Thyroid gland (tissue), 4 donors: ENCODE measurements around the gene AMER1. TPM values are rescaled to one million over a fixed set of nuclear protein-coding genes. Genes with fewer than 3 reads are reported as not detected.

ENCODE experiments used
- DNase-seq, 2 donors: peaks; one replicate each; pipeline ENCODE4 v3.0.0-alpha.2; 2019
- H3K27ac ChIP-seq, 3 donors: fragments of 200-600 bp; sonication (generic); 1 replicate in 2 of 3; 2 replicates in 1 of 3; pipeline ENCODE4 v1.5.1; 2016 to 2019; ENCODE audit warnings: mild to moderate bottlenecking in 1 of 3, moderate library complexity in 1 of 3
- H3K27me3 ChIP-seq: fragments of 200-600 bp; sonication (generic); one replicate; pipeline ENCODE4 v1.5.1; 2019
- H3K36me3 ChIP-seq, 2 donors: fragments of 200-600 bp; sonication (generic); one replicate each; pipeline ENCODE4 v1.5.1; 2016 to 2019
- H3K4me1 ChIP-seq, 2 donors: fragments of 200-600 bp; sonication (generic); one replicate each; pipeline ENCODE4 v1.5.1; 2017 to 2019
- H3K4me3 ChIP-seq, 3 donors: fragments of 200-600 bp; sonication (generic); replicated peaks in 1 of 3; 1 replicate in 2 of 3; 2 replicates in 1 of 3; pipeline ENCODE4 v1.5.1; 2016; ENCODE audit warnings: mild to moderate bottlenecking in 1 of 3
- H3K9me3 ChIP-seq: fragments of 200-600 bp; sonication (generic); one replicate; pipeline ENCODE4 v1.5.1; 2017
- CTCF ChIP-seq, 6 experiments: fragments of 200-600 bp in 3 of 6; fragments of 450-650 bp in 3 of 6; sonication (generic) in 3 of 6; IDR thresholded peaks; one replicate each; pipeline ENCODE4 v1.5.1; 2016 to 2019; ENCODE audit warnings: antibody characterized with exemption in 6 of 6, mild to moderate bottlenecking in 2 of 6, inconsistent platforms in 1 of 6, moderate library complexity in 1 of 6
- POLR2A ChIP-seq, 2 donors: fragments of 450-650 bp; IDR thresholded peaks; one replicate each; pipeline ENCODE4 v1.6.1; 2017; ENCODE audit warnings: antibody characterized with exemption in 2 of 2, mild to moderate bottlenecking in 2 of 2, moderate library complexity in 1 of 2
- WGBS, 2 donors: methylation state at CpG; one replicate each; pipeline ENCODE4 v1.1.5; 2017; 5-methylcytosine and 5-hydroxymethylcytosine counted together
- intact Hi-C: fragments of 100-400 bp; cut with DNase I; formaldehyde crosslinking; loops from one replicate; pipeline ENCODE4 v1.15.1; 2023
- small RNA-seq: library from RNA; depleted of rRNA; stranded (forward); fragments of <200 nt; gene quantifications from one replicate; pipeline ENCODE3, GENCODE V24; 2016
- total RNA-seq, 4 donors: library from RNA; depleted of rRNA; stranded (reverse); fragments of >200 nt; gene quantifications; one replicate each; pipeline ENCODE4 v1.2.3, GENCODE V29; 2016

Gene AMER1
- total RNA-seq, 4 donors from 2014 or later = 3.2 to 6.9 (median 4.3) TPM

- no peaks in the 10 kb centered on the region for H3K4me1 ChIP-seq
- no peaks in the 10 kb centered on the region for H3K36me3 ChIP-seq
- H3K27ac ChIP-seq = no peak overlapping the region
- WGBS, 2 donors = 22 to 44% methylated on average over 3 to 4 of the region's 6 CpGs
- DNase-seq = no peak
- H3K9me3 ChIP-seq = no peaks in the 10 kb centered on the region
- TF ChIP-seq CTCF (IDR thresholded peaks at IDR 0.05) (no peak), POLR2A (IDR thresholded peaks at IDR 0.05) (no peak)
- H3K27me3 ChIP-seq = no peaks in the 10 kb centered on the region
- intact Hi-C loops = no loop called here
- no peak overlapping the region for H3K4me3 ChIP-seq
Measured at GRCh38 chrX:64152857-64153256, 52.7 kb downstream of the AMER1 start.

GRCh38 chrX:64151911-64152310, 53.6 kb downstream of the AMER1 start:
- Histone ChIP-seq H3K27ac (no peak overlapping the region), H3K4me3 (no peak overlapping the region), H3K36me3 (no peaks in the 10 kb centered on the region), H3K9me3 (no peaks in the 10 kb centered on the region), H3K4me1 (no peaks in the 10 kb centered on the region), H3K27me3 (no peaks in the 10 kb centered on the region)
- TF ChIP-seq CTCF (IDR thresholded peaks at IDR 0.05) (no peak), POLR2A (IDR thresholded peaks at IDR 0.05) (no peak)
- intact Hi-C loops = no loop called here
- DNase-seq = no peak

- 64 to 71% methylated on average over 2 of the region's 2 CpGs for WGBS, 2 donors
- TF ChIP-seq CTCF (IDR thresholded peaks at IDR 0.05) = no peak
- TF ChIP-seq POLR2A (IDR thresholded peaks at IDR 0.05) = no peak
- H3K4me1 ChIP-seq = no peaks in the 10 kb centered on the region
- no peaks in the 10 kb centered on the region for H3K27me3 ChIP-seq
- no peaks in the 10 kb centered on the region for H3K9me3 ChIP-seq
- no peak overlapping the region for H3K27ac ChIP-seq
- H3K4me3 ChIP-seq = no peak overlapping the region
- H3K36me3 ChIP-seq = no peaks in the 10 kb centered on the region
- DNase-seq = no peak
- intact Hi-C loops = no loop called here
Measured at GRCh38 chrX:64150775-64151174, 54.7 kb downstream of the AMER1 start.

Small RNA genes within 50 kb of the gene (small RNA-seq; reads per million reads assigned to genes)
- not detected for gene RN7SL799P

Other genes with a start within 250 kb of the AMER1 start
- not detected for gene ASB12, start 24.9 kb upstream of the AMER1 start, total RNA-seq
- gene MTMR8, start 189.7 kb upstream of the AMER1 start, total RNA-seq = 1 to 10 TPM; 1.6 to 2.9 (median 2.1) TPM